OCI-LY3 (cell line): Measurements from ENCODE around the gene NDUFB10.

ENCODE experiments used
- H2AFZ ChIP-seq: fragments of 200-600, 300-600 bp; shearing (Covaris generic); 2 replicates; pipeline ENCODE4 v1.6.0; 2014; ENCODE audit warnings: antibody characterized with exemption, low read depth, low read length
- H3K27ac ChIP-seq: fragments of 200-600, 300-600 bp; sonication (generic); 2 replicates; pipeline ENCODE4 v1.5.1; 2014; ENCODE audit warnings: mild to moderate bottlenecking, low read length, moderate library complexity, mixed read lengths
- H3K27me3 ChIP-seq: fragments of 200-600, 300-600 bp; sonication (generic); 2 replicates; pipeline ENCODE4 v1.6.1; 2014; ENCODE audit warnings: low read depth, low read length, mixed read lengths
- H3K36me3 ChIP-seq: fragments of 200-600, 300-600 bp; sonication (generic); replicated peaks from 2 replicates; pipeline ENCODE3; 2014; ENCODE audit warnings: low read depth, low read length, mixed read lengths
- H3K4me1 ChIP-seq: fragments of 300-600, 200-600 bp; sonication (generic); 2 replicates; pipeline ENCODE4 v1.6.1; 2014; ENCODE audit warnings: low read length, mixed read lengths
- H3K4me2 ChIP-seq: fragments of 200-600, 300-600 bp; sonication (generic); 2 replicates; pipeline ENCODE4 v1.6.1; 2014; ENCODE audit warnings: low read length, mixed read lengths
- H3K4me3 ChIP-seq: fragments of 300-600, 200-600 bp; sonication (generic); 2 replicates; pipeline ENCODE4 v1.5.1; 2014; ENCODE audit warnings: antibody characterized with exemption, mild to moderate bottlenecking, low read length, moderate library complexity
- H3K79me2 ChIP-seq: fragments of 300-600, 200-600 bp; shearing (Covaris generic); 2 replicates; pipeline ENCODE4 v1.6.1; 2014; ENCODE audit warnings: mild to moderate bottlenecking, low read length, mixed read lengths
- H3K9ac ChIP-seq: fragments of 300-600, 200-600 bp; shearing (Covaris generic); 2 replicates; pipeline ENCODE4 v1.6.0; 2014; ENCODE audit warnings: mild to moderate bottlenecking, low read length, moderate library complexity
- H3K9me3 ChIP-seq: fragments of 200-600, 300-600 bp; shearing (Covaris generic); 2 replicates; pipeline ENCODE4 v1.6.1; 2014; ENCODE audit warnings: low read length, mixed read lengths; ENCODE audit not compliant: insufficient read depth
- H4K20me1 ChIP-seq: fragments of 200-600, 300-600 bp; sonication (generic); 2 replicates; pipeline ENCODE4 v1.6.1; 2016; ENCODE audit warnings: low read length, mixed read lengths; ENCODE audit not compliant: insufficient read depth
- CTCF ChIP-seq: fragments of 200-600, 300-600 bp; sonication (generic); IDR thresholded peaks from 2 replicates; pipeline ENCODE4 v1.5.1; 2014; ENCODE audit warnings: antibody characterized with exemption, low read length, low read depth
- EZH2phosphoT487 ChIP-seq: fragments of 200-600 bp; shearing (Covaris generic); IDR thresholded peaks from 2 replicates; pipeline ENCODE4 v1.6.1; 2018; ENCODE audit warnings: antibody characterized with exemption, mixed run types, low read depth

The NDUFB10 gene

GRCh38 chr16:1979271-1980029 is 20.1 kb downstream of the NDUFB10 start:
- no peaks in the 10 kb centered on the region for H3K9me3 ChIP-seq
- H3K4me1 ChIP-seq: no peaks in the 10 kb centered on the region
- TF ChIP-seq CTCF: no peak
- no peak for TF ChIP-seq EZH2phosphoT487
- H3K4me2 ChIP-seq: no peak overlapping the region
- no peak overlapping the region for H3K9ac ChIP-seq
- no peak overlapping the region for H3K4me3 ChIP-seq
- H3K27ac ChIP-seq: no peak overlapping the region
- H3K36me3 ChIP-seq: peaks cover 21% of the 10 kb centered on the region
- no peaks in the 10 kb centered on the region for H4K20me1 ChIP-seq
- H2AFZ ChIP-seq: no peak overlapping the region
- no peaks in the 10 kb centered on the region for H3K27me3 ChIP-seq
- no peaks in the 10 kb centered on the region; the same call in 1 of the 2 replicates for H3K79me2 ChIP-seq

GRCh38 chr16:1980030-1980769 is 20.9 kb downstream of the NDUFB10 start:
- H3K27ac ChIP-seq: no peak overlapping the region
- peaks cover 3% of the 10 kb centered on the region for H3K4me1 ChIP-seq
- peaks cover 15% of the 10 kb centered on the region for H3K36me3 ChIP-seq
- H3K27me3 ChIP-seq: no peaks in the 10 kb centered on the region
- TF ChIP-seq EZH2phosphoT487 (no peak), CTCF (no peak)
- no peaks in the 10 kb centered on the region for H3K9me3 ChIP-seq
- no peak overlapping the region for H3K9ac ChIP-seq
- no peak overlapping the region for H3K4me3 ChIP-seq
- no peak overlapping the region for H2AFZ ChIP-seq
- no peak overlapping the region for H3K4me2 ChIP-seq
- H3K79me2 ChIP-seq: peaks cover 5% of the 10 kb centered on the region
- no peaks in the 10 kb centered on the region for H4K20me1 ChIP-seq

GRCh38 chr16:1980770-1981087 is 21.4 kb downstream of the NDUFB10 start:
- H2AFZ ChIP-seq: no peak overlapping the region

More at GRCh38 chr16:1980770-1981087, 21.4 kb downstream of the NDUFB10 start:
- Histone ChIP-seq H3K4me1 (peaks cover 9% of the 10 kb centered on the region), H3K9ac (no peak overlapping the region), H3K27me3 (no peaks in the 10 kb centered on the region), H3K36me3 (peaks cover 17% of the 10 kb centered on the region), H3K4me3 (no peak overlapping the region), H3K9me3 (no peaks in the 10 kb centered on the region), H4K20me1 (no peaks in the 10 kb centered on the region), H3K4me2 (no peak overlapping the region), H3K79me2 (peaks cover 11% of the 10 kb centered on the region), H3K27ac (no peak overlapping the region)
- TF ChIP-seq CTCF (no peak), EZH2phosphoT487 (no peak)
